M059J (cell line): ENCODE results near the gene DOCK2. TPM values are rescaled to one million over a fixed set of nuclear protein-coding genes. Genes with fewer than 3 reads are reported as not detected.
A peak's percentile ranks its signal among the peaks of the same experiment; 100 is the strongest.
"Not testable (repeated sequence)": the region's sequence is repeated elsewhere in the genome, so short reads cannot be mapped to it uniquely, and the experiment has no call there.

ENCODE experiments used
- DNase-seq: peaks from one replicate; pipeline ENCODE4 v3.0.0-alpha.2; 2012; ENCODE audit warnings: low read depth
- total RNA-seq: library from RNA; depleted of rRNA; stranded (reverse); fragments of >200 nt; shearing (Covaris generic); gene quantifications from 2 replicates; pipeline ENCODE4 v1.2.3, GENCODE V29; 2014; rRNA removed

The DOCK2 gene
- 45.9 and 47.7 TPM in 2 replicates for total RNA-seq

GRCh38 chr5:169637085-169637548, at the start of gene DOCK2:
Gene DOCK2 (plus strand): TSS chr5:169637275. CDS start chr5:169637327, 52 bp downstream.
- no peak for DNase-seq

GRCh38 chr5:169590602-169591001, 46.5 kb upstream of the DOCK2 start:
- DNase-seq, result no peak

- DNase-seq, result peak; percentile 54
Observed at GRCh38 chr5:169591636-169592035, 45.4 kb upstream of the DOCK2 start.

GRCh38 chr5:169592937-169593650, 44.0 kb upstream of the DOCK2 start:
- DNase-seq, result peak; percentile 60

GRCh38 chr5:169595172-169595820, 41.8 kb upstream of the DOCK2 start:
- DNase-seq, result no peak

GRCh38 chr5:169599451-169599850, 37.6 kb upstream of the DOCK2 start:
- peak; percentile 73 for DNase-seq

- peak; percentile 82 for DNase-seq
Observed at GRCh38 chr5:169602535-169602934, 34.5 kb upstream of the DOCK2 start.

GRCh38 chr5:169606279-169606678, 30.8 kb upstream of the DOCK2 start:
- DNase-seq, result no peak

GRCh38 chr5:169607882-169608281, 29.2 kb upstream of the DOCK2 start:
- DNase-seq, result no peak

- peak; percentile 39 for DNase-seq
Observed at GRCh38 chr5:169609716-169610115, 27.4 kb upstream of the DOCK2 start.

GRCh38 chr5:169610606-169611005, 26.5 kb upstream of the DOCK2 start:
- peak; percentile 61 for DNase-seq

GRCh38 chr5:169615561-169615960, 21.5 kb upstream of the DOCK2 start:
- DNase-seq, result no peak

GRCh38 chr5:169624307-169624706, 12.8 kb upstream of the DOCK2 start:
- not testable (repeated sequence) for DNase-seq

- peak; percentile 99 for DNase-seq
Observed at GRCh38 chr5:169626779-169627178, 10.3 kb upstream of the DOCK2 start.

- DNase-seq, result no peak
Observed at GRCh38 chr5:169627551-169627950, 9.5 kb upstream of the DOCK2 start.

GRCh38 chr5:169628892-169629291, 8.2 kb upstream of the DOCK2 start:
- DNase-seq, result peak; percentile 71

- peak; percentile 96 for DNase-seq
Observed at GRCh38 chr5:169629847-169630548, 7.1 kb upstream of the DOCK2 start.

GRCh38 chr5:169631360-169631759, 5.7 kb upstream of the DOCK2 start:
- DNase-seq, result no peak

- no peak for DNase-seq
Observed at GRCh38 chr5:169632946-169633345, 4.1 kb upstream of the DOCK2 start.

GRCh38 chr5:169634606-169635005, 2.5 kb upstream of the DOCK2 start:
- no peak for DNase-seq

GRCh38 chr5:169635936-169636335, 1.1 kb upstream of the DOCK2 start:
- DNase-seq, result no peak

- no peak for DNase-seq
Observed at GRCh38 chr5:169636477-169637084, 494 bp upstream of the DOCK2 start.
